Skeletal muscle tissue (tissue), 4 donors: Measurements from ENCODE around the gene CTSZ. TPM values are rescaled to one million over a fixed set of nuclear protein-coding genes. Genes with fewer than 3 reads are reported as not detected.
"Not testable (repeated sequence)": the region's sequence is repeated elsewhere in the genome, so short reads cannot be mapped to it uniquely, and the experiment has no call there.

Source experiments
- H3K27ac ChIP-seq: one replicate; pipeline ENCODE4 v1.7.0; 2013; ENCODE audit warnings: mild to moderate bottlenecking, low read depth, low read length, inconsistent platforms
- H3K27me3 ChIP-seq, 3 donors: one replicate each; pipeline ENCODE4 v1.7.0; 2013; ENCODE audit warnings: low read length in 3 of 3; ENCODE audit not compliant: control insufficient read depth in 3 of 3, insufficient read depth in 3 of 3
- H3K36me3 ChIP-seq, 3 donors: one replicate each; pipeline ENCODE4 v1.7.0; 2013; ENCODE audit warnings: low read length in 3 of 3; ENCODE audit not compliant: control insufficient read depth in 3 of 3, insufficient read depth in 3 of 3
- H3K4me1 ChIP-seq, 3 donors: one replicate each; pipeline ENCODE4 v1.7.0; 2013; ENCODE audit warnings: low read length in 3 of 3, mild to moderate bottlenecking in 3 of 3; ENCODE audit not compliant: control insufficient read depth in 3 of 3, insufficient read depth in 3 of 3
- H3K4me3 ChIP-seq, 3 donors: one replicate each; pipeline ENCODE4 v1.7.0; 2013; ENCODE audit warnings: low read length in 3 of 3
- H3K9ac ChIP-seq, 3 donors: one replicate each; pipeline ENCODE4 v1.7.0; 2013; ENCODE audit warnings: low read length in 3 of 3, mild to moderate bottlenecking in 3 of 3, moderate library complexity in 2 of 3, low read depth in 1 of 3
- H3K9me3 ChIP-seq, 3 donors: one replicate each; pipeline ENCODE4 v1.7.0; 2013; ENCODE audit warnings: low read length in 3 of 3; ENCODE audit not compliant: control insufficient read depth in 3 of 3
- total RNA-seq: library from RNA; depleted of rRNA; stranded (reverse); fragments of >200 nt; gene quantifications from one replicate; pipeline ENCODE4 v1.2.3, GENCODE V29; 2014
- donor health status: Osteomylitis.

CTSZ gene
- total RNA-seq, 1 donor from 2014 or later = 59.5 TPM

GRCh38 chr20:59042796-59043631, 36.0 kb upstream of the CTSZ start:
- H3K4me3 ChIP-seq = peak overlapping the region; percentile 83 to 92 (median 91)
- H3K9ac ChIP-seq = peak overlapping the region; percentile 28 to 86 (median 85)
- no peaks in the 10 kb centered on the region for H3K27me3 ChIP-seq
- H3K9me3 ChIP-seq = no peaks in the 10 kb centered on the region
- H3K27ac ChIP-seq = peak overlapping the region; percentile 85
- peaks cover 0 to 5% (median under 1%) of the 10 kb centered on the region in 3 donors for H3K36me3 ChIP-seq
- H3K4me1 ChIP-seq = peaks cover 15 to 26% (median 19%) of the 10 kb centered on the region in 3 donors

- Histone ChIP-seq H3K27me3 (no peaks in the 10 kb centered on the region), H3K4me1 (peaks cover 15 to 26% (median 19%) of the 10 kb centered on the region in 3 donors), H3K4me3 (peak within 1 kb of the TSS; percentile 83 to 92 (median 91)), H3K9ac (peak within 1 kb of the TSS; percentile 85 to 86 (median 85)), H3K36me3 (peaks cover 4 to 13% (median 8%) of the 10 kb centered on the region in 3 donors), H3K27ac (peak within 1 kb of the TSS; percentile 85), H3K9me3 (no peaks in the 10 kb centered on the region)
Measured at GRCh38 chr20:59042151-59042795, 35.2 kb upstream of the CTSZ start, which contains the start of gene PRELID3B. Gene PRELID3B (minus strand): TSS chr20:59042786. CDS start chr20:59042730, 56 bp downstream.

- peak overlapping the region in 2 of 3 donors; percentile 85 for H3K9ac ChIP-seq
- not testable (repeated sequence) for H3K9me3 ChIP-seq, H3K27me3 ChIP-seq, H3K27ac ChIP-seq
- peak overlapping the region; percentile 83 to 92 (median 91) for H3K4me3 ChIP-seq
- peaks cover 15 to 26% (median 19%) of the 10 kb centered on the region in 3 donors for H3K4me1 ChIP-seq
- peaks cover 8 to 19% (median 16%) of the 10 kb centered on the region in 3 donors for H3K36me3 ChIP-seq
Measured at GRCh38 chr20:59041487-59041886, 34.4 kb upstream of the CTSZ start.

- no peak overlapping the region for H3K27ac ChIP-seq
- peak overlapping the region in 1 of 3 donors; percentile 2 for H3K9ac ChIP-seq
- peaks cover 16 to 27% (median 24%) of the 10 kb centered on the region in 3 donors for H3K36me3 ChIP-seq
- H3K4me3 ChIP-seq = no peak overlapping the region
- no peaks in the 10 kb centered on the region for H3K27me3 ChIP-seq
- peaks cover 15 to 26% (median 19%) of the 10 kb centered on the region in 3 donors for H3K4me1 ChIP-seq
- H3K9me3 ChIP-seq = no peaks in the 10 kb centered on the region
Measured at GRCh38 chr20:59040667-59041066, 33.6 kb upstream of the CTSZ start.

GRCh38 chr20:59039233-59039632, 32.2 kb upstream of the CTSZ start:
- H3K4me1 ChIP-seq = peaks cover 15 to 26% (median 19%) of the 10 kb centered on the region in 3 donors
- H3K27ac ChIP-seq = no peak overlapping the region
- no peaks in the 10 kb centered on the region for H3K27me3 ChIP-seq
- H3K4me3 ChIP-seq = no peak overlapping the region
- H3K9me3 ChIP-seq = no peaks in the 10 kb centered on the region
- peak overlapping the region in 1 of 3 donors; percentile 6 for H3K9ac ChIP-seq
- H3K36me3 ChIP-seq = peaks cover 23 to 39% (median 37%) of the 10 kb centered on the region in 3 donors

GRCh38 chr20:59037386-59037785, 30.3 kb upstream of the CTSZ start:
- Histone ChIP-seq H3K9ac (no peak overlapping the region), H3K27ac (no peak overlapping the region), H3K27me3 (no peaks in the 10 kb centered on the region), H3K9me3 (no peaks in the 10 kb centered on the region), H3K4me1 (peaks cover 10 to 22% (median 14%) of the 10 kb centered on the region in 3 donors), H3K4me3 (no peak overlapping the region), H3K36me3 (peaks cover 23 to 39% (median 37%) of the 10 kb centered on the region in 3 donors)

- Histone ChIP-seq H3K27ac (no peak overlapping the region), H3K4me1 (peaks cover 11 to 19% (median 14%) of the 10 kb centered on the region in 3 donors), H3K27me3 (no peaks in the 10 kb centered on the region), H3K9ac (no peak overlapping the region), H3K36me3 (peaks cover 23 to 39% (median 36%) of the 10 kb centered on the region in 3 donors), H3K9me3 (no peaks in the 10 kb centered on the region), H3K4me3 (no peak overlapping the region)
Measured at GRCh38 chr20:59035381-59035780, 28.3 kb upstream of the CTSZ start.

GRCh38 chr20:59033616-59034165, 26.6 kb upstream of the CTSZ start:
- H3K36me3 ChIP-seq = peaks cover 26 to 56% (median 46%) of the 10 kb centered on the region in 3 donors
- no peak overlapping the region for H3K9ac ChIP-seq

GRCh38 chr20:59033093-59033492, 26.0 kb upstream of the CTSZ start:
- Histone ChIP-seq H3K4me3 (peak overlapping the region; percentile 72 to 75 (median 73)), H3K4me1 (peaks cover 25 to 28% (median 26%) of the 10 kb centered on the region in 3 donors), H3K9ac (peak overlapping the region; percentile 80 to 88 (median 82)), H3K27ac (peak overlapping the region; percentile 82), H3K36me3 (peaks cover 26 to 61% (median 49%) of the 10 kb centered on the region in 3 donors), H3K9me3 (no peaks in the 10 kb centered on the region), H3K27me3 (no peaks in the 10 kb centered on the region)

More at GRCh38 chr20:59033616-59034165, 26.6 kb upstream of the CTSZ start:
- H3K27ac ChIP-seq = no peak overlapping the region
- no peaks in the 10 kb centered on the region for H3K27me3 ChIP-seq
- H3K4me3 ChIP-seq = no peak overlapping the region
- peaks cover 24 to 28% (median 26%) of the 10 kb centered on the region in 3 donors for H3K4me1 ChIP-seq
- no peaks in the 10 kb centered on the region for H3K9me3 ChIP-seq
